Astrocyte of the cerebellum (primary cell): ENCODE data around the gene PSMB11.
"Not testable (repeated sequence)": the region's sequence is repeated elsewhere in the genome, so short reads cannot be mapped to it uniquely, and the experiment has no call there.

Source experiments
- DNase-seq: peaks from one replicate; pipeline ENCODE4 v3.0.0-alpha.2; 2011; ENCODE audit warnings: low read depth
- H3K4me3 ChIP-seq: 2 replicates; pipeline ENCODE4 v1.5.1; 2011; ENCODE audit warnings: mild to moderate bottlenecking, low read depth, low read length, moderate library complexity
- in situ Hi-C: cut with HindIII; loops from 2 replicates; pipeline ENCODE4 v1.10.0; 2017; ENCODE audit warnings: low sequenced_read_pairs
- TF ChIP-seq, protein P1 (sequence below): IDR thresholded peaks from 2 replicates; pipeline ENCODE4 v1.5.1; 2012; ENCODE audit warnings: low read length, low read depth, moderate library complexity, mild to moderate bottlenecking; ENCODE audit errors: missing control alignments

Gene PSMB11

GRCh38 chr14:23013054-23013748 lies 28.8 kb upstream of the PSMB11 start:
- TF ChIP-seq, protein P1, sequence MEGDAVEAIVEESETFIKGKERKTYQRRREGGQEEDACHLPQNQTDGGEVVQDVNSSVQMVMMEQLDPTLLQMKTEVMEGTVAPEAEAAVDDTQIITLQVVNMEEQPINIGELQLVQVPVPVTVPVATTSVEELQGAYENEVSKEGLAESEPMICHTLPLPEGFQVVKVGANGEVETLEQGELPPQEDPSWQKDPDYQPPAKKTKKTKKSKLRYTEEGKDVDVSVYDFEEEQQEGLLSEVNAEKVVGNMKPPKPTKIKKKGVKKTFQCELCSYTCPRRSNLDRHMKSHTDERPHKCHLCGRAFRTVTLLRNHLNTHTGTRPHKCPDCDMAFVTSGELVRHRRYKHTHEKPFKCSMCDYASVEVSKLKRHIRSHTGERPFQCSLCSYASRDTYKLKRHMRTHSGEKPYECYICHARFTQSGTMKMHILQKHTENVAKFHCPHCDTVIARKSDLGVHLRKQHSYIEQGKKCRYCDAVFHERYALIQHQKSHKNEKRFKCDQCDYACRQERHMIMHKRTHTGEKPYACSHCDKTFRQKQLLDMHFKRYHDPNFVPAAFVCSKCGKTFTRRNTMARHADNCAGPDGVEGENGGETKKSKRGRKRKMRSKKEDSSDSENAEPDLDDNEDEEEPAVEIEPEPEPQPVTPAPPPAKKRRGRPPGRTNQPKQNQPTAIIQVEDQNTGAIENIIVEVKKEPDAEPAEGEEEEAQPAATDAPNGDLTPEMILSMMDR: no peak
- DNase-seq: no peak
- no peak overlapping the region for H3K4me3 ChIP-seq
- in situ Hi-C loops: no loop called here

DNA sequence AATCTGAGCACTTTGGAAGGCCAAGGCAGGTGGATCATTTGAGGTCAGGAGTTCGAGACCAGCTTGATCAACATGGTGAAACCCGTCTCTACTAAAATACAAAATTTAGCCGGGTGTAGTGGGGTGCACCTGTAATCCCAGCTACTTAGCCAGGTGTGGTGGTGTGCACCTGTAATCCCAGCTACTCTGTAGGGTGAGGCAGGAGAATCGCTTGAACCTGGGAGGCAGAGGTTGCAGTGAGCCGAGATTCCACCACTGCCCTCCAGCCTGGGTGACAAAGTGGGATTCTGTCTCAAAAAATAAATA lies 28.3 kb upstream of the PSMB11 start:
- DNase-seq, H3K4me3 ChIP-seq, in situ Hi-C loops: not testable (repeated sequence)

- TF ChIP-seq, protein P1: no peak
- no peak for DNase-seq
- in situ Hi-C loops: no loop called here
- H3K4me3 ChIP-seq: no peak overlapping the region
Observed at GRCh38 chr14:23015618-23016017, 26.4 kb upstream of the PSMB11 start.

- TF ChIP-seq, protein P1: no peak
Observed at GRCh38 chr14:23017091-23017490, 24.9 kb upstream of the PSMB11 start.

GRCh38 chr14:23018107-23018506 lies 23.9 kb upstream of the PSMB11 start:
- TF ChIP-seq, protein P1: no peak
- in situ Hi-C loops: no loop called here

More at GRCh38 chr14:23017091-23017490, 24.9 kb upstream of the PSMB11 start:
- in situ Hi-C loops: no loop called here
- no peak for DNase-seq
- no peak overlapping the region for H3K4me3 ChIP-seq

GRCh38 chr14:23020143-23021128 lies 21.6 kb upstream of the PSMB11 start:
- no peak for DNase-seq
- H3K4me3 ChIP-seq: no peak overlapping the region
- in situ Hi-C loops: no loop called here
- TF ChIP-seq, protein P1: no peak

More at GRCh38 chr14:23018107-23018506, 23.9 kb upstream of the PSMB11 start:
- no peak for DNase-seq
- H3K4me3 ChIP-seq: no peak overlapping the region

DNA sequence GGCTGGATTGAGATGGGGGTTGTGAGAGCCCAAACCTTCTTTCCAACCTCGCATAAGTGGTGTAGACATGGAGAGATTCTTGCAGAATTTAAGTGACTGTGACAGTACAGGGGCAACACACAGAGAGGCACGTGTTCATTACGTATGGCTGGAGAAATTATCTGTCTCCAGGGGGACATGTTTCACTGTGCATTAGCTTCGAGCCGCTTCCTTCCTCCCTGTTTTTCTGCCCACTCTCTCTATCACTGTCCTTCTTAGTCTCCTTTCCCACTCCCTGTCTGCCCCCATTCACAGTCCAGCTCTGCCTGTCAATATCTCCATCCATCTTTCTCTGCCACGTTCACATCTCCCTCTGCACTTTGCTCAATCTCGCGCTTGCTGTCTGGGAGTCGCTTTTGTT lies 20.6 kb upstream of the PSMB11 start:
- in situ Hi-C loops: no loop called here
- TF ChIP-seq, protein P1: no peak
- no peak overlapping the region for H3K4me3 ChIP-seq
- DNase-seq: no peak
